Stimulated activated CD4-positive, alpha-beta T cell treated with anti-CD3 and anti-CD28 coated beads, TNF-alpha, amount 100 ng/mL, for 48 hours (primary cell): ENCODE measurements around the gene FAM151B.
A peak's percentile ranks its signal among the peaks of the same experiment; 100 is the strongest.
"Not testable (repeated sequence)": the region's sequence is repeated elsewhere in the genome, so short reads cannot be mapped to it uniquely, and the experiment has no call there.

Experiments used
- DNase-seq, 3 donors: peaks; one replicate each; pipeline ENCODE4 v3.0.0-alpha.2; 2020; ENCODE audit warnings: low read depth in 3 of 3

FAM151B gene

GRCh38 chr5:80503641-80504040 is 15.7 kb downstream of the FAM151B start:
- DNase-seq, result no peak

- DNase-seq, result no peak
Measured at GRCh38 chr5:80504833-80505232, 16.9 kb downstream of the FAM151B start.

GRCh38 chr5:80507663-80508062 is 19.8 kb downstream of the FAM151B start:
- DNase-seq, result no peak

- no peak for DNase-seq
Measured at GRCh38 chr5:80508844-80509243, 20.9 kb downstream of the FAM151B start.

- no peak for DNase-seq
Measured at GRCh38 chr5:80509362-80509761, 21.5 kb downstream of the FAM151B start.

- peak in 2 of 3 donors; percentile 4 to 17 for DNase-seq
Measured at GRCh38 chr5:80516826-80517225, 28.9 kb downstream of the FAM151B start.

GRCh38 chr5:80540691-80541090 is 52.8 kb downstream of the FAM151B start:
- no peak for DNase-seq

GRCh38 chr5:80541392-80541791 is 53.5 kb downstream of the FAM151B start:
- no peak for DNase-seq

GRCh38 chr5:80554646-80555045 is 66.7 kb downstream of the FAM151B start:
- DNase-seq, result no peak

GRCh38 chr5:80555099-80555498 is 67.2 kb downstream of the FAM151B start:
- DNase-seq, result no peak

GRCh38 chr5:80559244-80559643 is 71.3 kb downstream of the FAM151B start:
- DNase-seq, result no peak

GRCh38 chr5:80565330-80565729 is 77.4 kb downstream of the FAM151B start:
- DNase-seq, result no peak

GRCh38 chr5:80566711-80567259 is 78.9 kb downstream of the FAM151B start:
- no peak for DNase-seq

GRCh38 chr5:80568251-80568650 is 80.4 kb downstream of the FAM151B start:
- DNase-seq, result no peak

- DNase-seq, result no peak
Measured at GRCh38 chr5:80569086-80569960, 81.4 kb downstream of the FAM151B start.

- peak in 2 of 3 donors; percentile 13 to 36 for DNase-seq
Measured at GRCh38 chr5:80569961-80570786, 82.3 kb downstream of the FAM151B start, which contains the start of gene ANKRD34B. Gene ANKRD34B (minus strand): TSS chr5:80570280. CDS start chr5:80560019, 10,261 bp downstream.

- DNase-seq, result no peak
Measured at GRCh38 chr5:80573062-80573461, 85.2 kb downstream of the FAM151B start.

GRCh38 chr5:80576383-80576782 is 88.5 kb downstream of the FAM151B start:
- no peak for DNase-seq

- DNase-seq, result no peak
Measured at GRCh38 chr5:80577707-80578106, 89.8 kb downstream of the FAM151B start.

GRCh38 chr5:80579050-80579449 is 91.2 kb downstream of the FAM151B start:
- no peak for DNase-seq

GRCh38 chr5:80580291-80580690 is 92.4 kb downstream of the FAM151B start:
- DNase-seq, result not testable (repeated sequence)

GRCh38 chr5:80584770-80585169 is 96.9 kb downstream of the FAM151B start:
- DNase-seq, result no peak
